Epidermal melanocyte (primary cell): Measurements from ENCODE around the gene RETREG1.
"Not testable (repeated sequence)": the region's sequence is repeated elsewhere in the genome, so short reads cannot be mapped to it uniquely, and the experiment has no call there.

Source experiments
- DNase-seq: peaks from one replicate; pipeline ENCODE4 v3.0.0; 2011; ENCODE audit warnings: low spot score; ENCODE audit not compliant: insufficient read length

The RETREG1 gene

GRCh38 chr5:16615741-16616535 lies 859 bp downstream of the RETREG1 start:
- no peak for DNase-seq

GRCh38 chr5:16612007-16612406 lies 4.8 kb downstream of the RETREG1 start:
- no peak for DNase-seq

- DNase-seq, result not testable (repeated sequence)
Observed at GRCh38 chr5:16610896-16611295, 5.9 kb downstream of the RETREG1 start.

GRCh38 chr5:16609412-16609811 lies 7.4 kb downstream of the RETREG1 start:
- DNase-seq, result no peak

- no peak for DNase-seq
Observed at GRCh38 chr5:16606628-16607027, 10.2 kb downstream of the RETREG1 start.

GRCh38 chr5:16603701-16604100 lies 13.1 kb downstream of the RETREG1 start:
- DNase-seq, result no peak

- no peak for DNase-seq
Observed at GRCh38 chr5:16603295-16603694, 13.5 kb downstream of the RETREG1 start.

- no peak for DNase-seq
Observed at GRCh38 chr5:16602182-16602581, 14.6 kb downstream of the RETREG1 start.

- no peak for DNase-seq
Observed at GRCh38 chr5:16600946-16601345, 15.9 kb downstream of the RETREG1 start.

- no peak for DNase-seq
Observed at GRCh38 chr5:16600397-16600796, 16.4 kb downstream of the RETREG1 start.

- no peak for DNase-seq
Observed at GRCh38 chr5:16597946-16598694, 18.7 kb downstream of the RETREG1 start.

- DNase-seq, result no peak
Observed at GRCh38 chr5:16596581-16596940, 20.2 kb downstream of the RETREG1 start.

- no peak for DNase-seq
Observed at GRCh38 chr5:16595881-16596580, 20.8 kb downstream of the RETREG1 start.

GRCh38 chr5:16593628-16594027 lies 23.2 kb downstream of the RETREG1 start:
- no peak for DNase-seq

- DNase-seq, result no peak
Observed at GRCh38 chr5:16593013-16593412, 23.8 kb downstream of the RETREG1 start.

- no peak for DNase-seq
Observed at GRCh38 chr5:16592255-16592654, 24.5 kb downstream of the RETREG1 start.

- no peak for DNase-seq
Observed at GRCh38 chr5:16590685-16591084, 26.1 kb downstream of the RETREG1 start.

- DNase-seq, result no peak
Observed at GRCh38 chr5:16589658-16590057, 27.1 kb downstream of the RETREG1 start.

- no peak for DNase-seq
Observed at GRCh38 chr5:16588434-16589214, 28.2 kb downstream of the RETREG1 start.

- no peak for DNase-seq
Observed at GRCh38 chr5:16586556-16586955, 30.2 kb downstream of the RETREG1 start.

GRCh38 chr5:16585041-16585667 lies 31.6 kb downstream of the RETREG1 start:
- no peak for DNase-seq
